Gastroesophageal sphincter (tissue), 3 donors: ENCODE results near the gene ITPA.

ENCODE experiments used
- CTCF ChIP-seq, 4 experiments: fragments of 200-600 bp in 2 of 4; fragments of 450-650 bp in 2 of 4; sonication (generic) in 1 of 4; IDR thresholded peaks; one replicate each; pipeline ENCODE4 v1.5.1; 2017 to 2019; ENCODE audit warnings: antibody characterized with exemption in 4 of 4, mild to moderate bottlenecking in 2 of 4, moderate library complexity in 2 of 4
- POLR2A ChIP-seq, 2 donors: fragments of 450-650 bp; IDR thresholded peaks; one replicate each; pipeline ENCODE4 v1.6.1; 2017; ENCODE audit warnings: antibody characterized with exemption in 2 of 2, mild to moderate bottlenecking in 2 of 2, moderate library complexity in 1 of 2
- POLR2AphosphoS5 ChIP-seq: sonication (generic); formaldehyde crosslinking; IDR thresholded peaks from one replicate; pipeline ENCODE4 v1.6.1; 2017; ENCODE audit warnings: antibody characterized with exemption

GRCh38 chr20:3245156-3245555 lies 35.9 kb downstream of the ITPA start:
- no peak for TF ChIP-seq POLR2A (IDR thresholded peaks at IDR 0.05)
- TF ChIP-seq CTCF (IDR thresholded peaks at IDR 0.05) = no peak
- no peak for TF ChIP-seq POLR2AphosphoS5
